HT1080 (cell line): ENCODE measurements around the gene CTH. TPM values are rescaled to one million over a fixed set of nuclear protein-coding genes. Genes with fewer than 3 reads are reported as not detected.
"Not testable (repeated sequence)": the region's sequence is repeated elsewhere in the genome, so short reads cannot be mapped to it uniquely, and the experiment has no call there.

Source experiments
- DNase-seq: peaks from one replicate; pipeline ENCODE4 v3.0.0-alpha.2; 2015; ENCODE audit warnings: low read depth
- total RNA-seq: library from RNA; depleted of rRNA; stranded (reverse); fragments of >200 nt; shearing (Covaris generic); gene quantifications from 2 replicates; pipeline ENCODE4 v1.2.3, GENCODE V29; 2014

The CTH gene
- total RNA-seq, 1 experiment from 2014 or later: 4.7 TPM

DNA sequence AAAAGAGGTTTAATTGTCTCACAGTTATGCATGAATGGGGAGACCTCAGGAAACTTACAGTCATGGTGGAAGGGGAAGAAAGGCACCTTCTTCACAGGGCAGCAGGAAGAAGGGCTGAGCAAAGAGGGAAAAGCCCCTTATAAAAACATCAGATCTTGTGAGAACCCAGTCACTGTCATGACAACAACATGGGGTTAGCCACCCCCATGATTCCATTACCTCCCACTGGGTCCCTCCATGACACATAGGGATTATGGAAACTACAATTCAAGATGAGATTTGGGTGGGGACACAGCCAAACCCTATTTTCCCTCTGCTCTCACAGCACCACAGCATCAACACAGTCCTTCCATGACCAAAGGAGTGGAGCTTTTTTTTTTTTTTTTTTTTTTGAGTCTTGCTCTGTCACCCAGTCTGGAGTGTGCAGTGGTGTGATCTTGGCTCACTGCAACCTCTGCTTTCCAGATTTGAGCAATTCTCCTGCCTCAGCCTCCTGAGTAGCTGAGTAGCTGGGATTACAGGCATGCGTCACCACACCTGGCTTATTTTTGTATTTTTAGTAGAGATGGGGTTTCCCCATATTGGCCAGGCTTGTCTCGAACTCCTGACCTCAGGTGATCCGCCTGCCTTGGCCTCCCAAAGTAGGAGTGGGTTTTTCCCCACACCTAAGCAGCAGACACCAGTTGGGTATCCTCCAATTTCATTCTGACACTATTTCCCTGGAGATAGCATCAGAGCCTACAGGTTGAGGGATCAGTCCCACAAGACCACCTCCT is 41.3 kb downstream of the CTH start:
- not testable (repeated sequence) for DNase-seq

DNA sequence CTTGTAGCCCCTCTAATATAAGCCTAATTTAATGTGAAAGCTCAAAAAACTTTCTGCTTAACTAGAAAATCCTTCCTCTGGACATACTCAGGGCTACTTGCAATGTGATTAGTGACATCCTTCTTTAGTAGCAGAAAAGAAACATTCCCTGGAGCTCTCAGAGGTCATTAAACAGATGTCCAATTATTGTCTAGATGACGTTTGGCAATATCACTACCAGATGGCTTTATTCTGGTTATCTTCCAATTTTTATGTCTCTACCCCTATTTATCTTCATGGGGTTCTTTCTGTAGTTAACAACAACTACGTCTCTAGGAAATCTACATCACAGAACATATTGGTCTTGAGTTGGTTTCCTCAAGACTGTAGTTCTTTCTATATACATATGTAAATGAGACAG is 44.2 kb downstream of the CTH start:
- DNase-seq: no peak

DNA sequence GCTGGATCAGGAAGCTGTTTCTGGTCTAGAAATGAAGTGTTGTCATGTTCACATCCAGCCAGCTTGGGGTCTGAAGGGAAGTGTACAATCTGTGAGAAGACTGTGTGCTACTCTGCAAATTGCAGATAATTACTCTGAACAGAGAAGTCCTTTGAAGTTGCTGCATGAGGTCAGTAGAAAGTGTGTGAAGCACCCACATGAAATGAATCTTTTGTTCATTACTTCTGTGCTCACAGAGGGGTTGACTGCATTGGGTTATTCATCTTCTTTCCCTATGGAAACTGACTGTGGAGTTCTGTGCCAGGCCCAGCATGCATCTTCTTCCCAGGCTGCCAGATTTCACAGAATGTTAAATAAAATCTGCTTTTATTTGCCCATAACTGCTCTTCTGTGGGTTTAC is 47.1 kb downstream of the CTH start:
- no peak for DNase-seq

DNA sequence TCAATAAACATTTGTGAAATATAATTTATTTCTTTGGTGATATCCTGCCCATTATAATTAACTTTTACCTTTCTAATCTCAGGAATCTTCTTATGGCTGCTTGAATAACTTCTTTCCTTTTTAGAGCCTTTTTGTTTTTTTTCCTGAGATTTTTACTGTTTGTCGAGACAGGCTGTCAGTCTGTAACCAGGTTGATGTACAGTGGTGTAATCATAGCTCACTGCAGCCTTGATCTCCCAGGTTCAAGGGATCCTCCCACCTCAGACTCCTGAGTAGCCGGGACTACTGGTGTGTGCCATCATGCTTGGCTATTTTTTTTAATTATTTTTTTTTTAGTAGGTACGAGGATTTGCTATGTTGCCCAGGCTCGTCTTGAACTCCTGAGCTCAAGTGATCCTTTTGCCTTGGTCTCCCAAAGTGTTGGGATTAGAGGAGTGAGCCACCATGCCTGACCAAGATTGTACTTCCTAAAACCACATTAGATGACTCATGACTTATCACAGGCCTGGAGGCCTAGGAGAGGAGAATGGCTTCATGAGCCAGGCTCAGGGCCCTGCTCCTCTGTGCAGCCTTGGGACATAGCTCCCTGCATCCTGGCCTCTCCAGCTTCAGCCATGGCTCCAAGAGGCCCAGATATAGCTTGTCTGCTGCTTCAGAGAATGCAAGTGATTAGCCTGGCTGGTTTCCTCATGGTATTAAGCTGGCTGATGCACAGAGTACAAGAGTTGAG is 48.6 kb downstream of the CTH start:
- peak; percentile 80 for DNase-seq

DNA sequence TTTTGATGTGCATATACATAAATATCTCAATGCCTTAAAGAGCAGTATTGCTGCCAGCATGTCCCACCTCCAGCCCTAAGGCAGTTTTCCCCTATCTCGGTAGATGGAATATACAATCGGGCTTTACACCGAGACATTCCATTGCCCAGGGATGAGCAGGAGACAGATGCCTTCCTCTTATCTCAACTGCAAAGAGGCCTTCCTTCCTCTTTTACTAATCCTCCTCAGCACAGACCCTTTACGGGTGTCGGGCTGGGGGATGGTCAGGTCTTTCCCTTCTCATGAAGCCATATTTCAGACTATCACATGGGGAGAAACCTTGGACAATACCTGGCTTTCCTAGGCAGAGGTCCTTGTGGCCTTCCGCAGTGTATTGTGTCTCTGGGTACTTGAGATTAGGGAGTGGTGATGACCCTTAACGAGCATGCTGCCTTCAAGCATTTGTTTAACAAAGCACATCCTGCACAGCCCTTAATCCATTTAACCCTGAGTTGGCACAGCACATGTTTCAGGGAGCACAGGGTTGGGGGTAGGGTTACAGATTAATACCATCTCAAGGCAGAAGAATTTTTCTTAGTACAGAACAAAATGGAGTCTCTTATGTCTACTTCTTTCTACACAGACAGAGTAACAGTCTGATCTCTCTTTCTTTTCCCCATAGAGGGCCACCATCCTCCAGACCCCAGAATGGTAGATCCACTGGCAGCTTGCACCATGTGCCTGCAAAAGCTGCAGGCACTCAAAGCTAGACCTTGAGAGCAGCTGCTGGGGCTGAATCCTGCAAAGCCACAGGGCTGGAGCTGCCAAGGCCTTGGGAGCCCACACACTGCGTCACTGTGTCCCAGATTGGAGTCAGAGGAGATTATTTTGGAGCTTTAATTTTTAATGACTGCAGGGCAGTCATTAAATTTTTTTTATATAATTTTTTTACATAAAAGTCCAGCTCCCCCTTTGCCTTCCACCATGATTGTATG is 50.0 kb downstream of the CTH start:
- DNase-seq: not testable (repeated sequence)

DNA sequence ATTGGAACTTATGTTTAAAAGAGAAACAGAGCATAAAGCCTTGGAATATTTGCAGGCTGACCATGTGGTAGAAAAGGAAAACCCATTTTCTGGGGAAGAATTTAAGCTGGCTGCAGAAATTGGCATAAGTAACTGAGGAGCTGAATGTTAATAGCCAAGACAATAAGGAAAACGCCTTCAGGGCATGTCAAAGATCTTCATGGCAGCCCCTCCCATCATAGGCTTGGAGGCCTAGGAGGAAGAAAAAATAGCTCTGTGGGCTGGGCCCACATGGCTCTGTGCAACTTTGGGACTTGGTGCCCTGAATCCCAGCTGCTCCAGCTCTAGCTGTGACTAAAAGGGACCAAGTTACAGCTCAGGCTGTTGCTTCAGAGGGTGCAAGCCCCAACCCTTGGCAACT is 51.5 kb downstream of the CTH start:
- no peak for DNase-seq

DNA sequence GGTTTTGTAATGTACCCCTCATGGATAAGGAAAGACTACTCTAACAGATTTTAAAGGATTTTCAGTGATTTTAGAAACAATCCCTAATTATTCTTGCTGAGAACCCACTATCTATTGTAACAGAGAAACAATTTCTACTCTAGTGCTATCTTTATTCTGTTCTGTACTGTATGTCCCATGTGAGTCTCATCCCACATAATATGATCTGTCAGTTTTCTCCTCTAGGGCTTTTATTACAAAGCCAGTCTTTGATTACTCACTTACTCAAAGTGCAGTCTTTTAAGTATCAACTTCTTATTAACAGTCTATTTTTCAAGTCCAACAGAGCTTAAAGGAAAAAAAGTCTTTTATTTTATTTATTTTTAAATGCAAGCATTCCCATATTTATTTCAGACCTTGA is 54.8 kb downstream of the CTH start:
- DNase-seq: no peak

DNA sequence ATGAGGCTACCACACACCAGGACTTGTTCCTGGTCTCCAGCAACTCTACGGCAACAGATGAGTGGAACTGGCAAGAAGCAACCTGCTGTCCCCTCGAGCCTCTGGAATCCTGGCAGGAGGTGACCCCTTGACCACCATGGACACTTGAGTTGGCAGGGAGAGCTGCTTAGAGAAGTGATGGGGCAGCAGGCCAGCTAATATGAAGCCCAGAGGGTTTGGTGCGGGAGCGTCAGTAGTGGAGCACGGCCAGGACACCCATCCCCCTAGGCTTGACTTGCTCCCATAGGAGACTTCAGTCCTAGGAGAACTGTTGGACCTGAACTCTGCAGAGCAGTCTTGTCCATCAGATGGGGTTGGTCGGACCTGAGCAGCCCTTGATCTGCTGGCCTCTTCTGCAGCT is 56.5 kb downstream of the CTH start:
- DNase-seq: no peak

DNA sequence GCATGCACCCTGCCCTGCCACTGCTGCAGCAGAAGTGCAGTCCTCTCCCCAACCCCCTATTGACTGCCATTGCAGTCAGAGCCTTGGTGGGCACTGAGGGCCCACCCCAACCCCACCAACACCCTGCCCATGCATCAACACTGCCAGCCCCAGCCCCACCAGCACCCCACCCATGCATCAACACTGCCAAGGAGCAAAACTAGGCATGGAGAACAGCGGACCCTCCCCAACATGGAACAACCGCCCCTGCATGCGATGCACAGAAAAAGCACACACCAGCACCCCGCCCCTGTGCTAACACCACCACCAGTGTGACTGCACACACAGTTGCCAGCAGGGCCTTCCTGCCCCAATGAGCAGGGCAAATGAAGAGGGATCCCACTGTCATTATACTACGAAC is 57.1 kb downstream of the CTH start:
- no peak for DNase-seq

DNA sequence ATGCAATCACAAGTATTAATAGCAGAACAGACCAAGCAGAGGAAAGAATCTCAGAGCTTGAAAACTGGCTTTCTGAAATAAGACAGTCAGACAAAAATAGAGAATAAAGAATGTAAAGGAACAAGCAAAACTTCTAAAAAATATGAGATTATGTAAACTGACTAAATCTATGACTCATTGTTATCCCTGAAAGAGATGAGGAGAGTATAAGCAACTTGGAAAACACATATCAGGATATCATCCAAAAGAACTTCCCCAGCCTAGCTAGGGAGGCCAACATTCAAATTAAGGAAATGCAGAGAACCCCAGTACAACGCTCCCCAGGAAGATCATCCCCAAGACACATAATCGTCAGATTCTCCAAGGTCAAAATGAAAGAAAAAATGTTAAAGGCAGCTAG is 58.1 kb downstream of the CTH start:
- not testable (repeated sequence) for DNase-seq

DNA sequence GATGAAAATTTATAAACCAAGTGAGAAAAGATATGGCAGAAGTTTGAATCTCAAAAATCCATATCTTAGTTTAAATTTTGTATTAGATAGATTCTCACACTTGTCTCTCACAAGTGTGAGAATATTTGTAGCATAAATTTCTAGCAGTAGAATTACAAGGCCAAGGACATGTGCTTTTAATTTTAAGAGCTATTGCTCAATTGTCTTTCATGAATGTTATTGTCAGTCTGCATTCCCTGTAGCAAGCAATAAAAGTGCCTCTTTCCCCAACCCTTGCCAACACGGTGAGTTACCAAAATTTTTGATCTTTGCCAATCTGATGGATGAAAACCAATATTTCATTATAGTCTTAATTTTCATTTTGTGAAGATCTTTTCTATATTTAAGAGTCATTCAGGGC is 64.0 kb downstream of the CTH start:
- no peak for DNase-seq

DNA sequence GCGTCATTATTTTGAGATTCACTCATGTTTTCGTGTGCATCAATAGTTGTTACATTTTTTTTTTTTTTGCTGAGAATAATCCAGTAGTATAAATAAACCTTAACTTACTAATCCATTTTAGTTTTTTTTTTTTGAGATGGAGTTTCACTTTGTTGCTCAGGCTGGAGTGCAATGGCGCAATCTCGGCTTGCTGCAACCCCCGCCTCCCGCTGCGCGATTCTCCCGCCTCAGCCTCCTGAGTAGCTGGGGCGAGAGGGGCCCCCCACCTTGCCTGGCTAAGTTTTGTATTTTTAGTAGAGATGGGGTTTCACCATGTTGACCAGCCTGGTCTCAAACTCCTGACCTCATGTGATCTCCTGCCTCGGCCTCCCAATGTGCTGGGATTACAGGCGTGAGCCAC is 66.0 kb downstream of the CTH start:
- no peak for DNase-seq

DNA sequence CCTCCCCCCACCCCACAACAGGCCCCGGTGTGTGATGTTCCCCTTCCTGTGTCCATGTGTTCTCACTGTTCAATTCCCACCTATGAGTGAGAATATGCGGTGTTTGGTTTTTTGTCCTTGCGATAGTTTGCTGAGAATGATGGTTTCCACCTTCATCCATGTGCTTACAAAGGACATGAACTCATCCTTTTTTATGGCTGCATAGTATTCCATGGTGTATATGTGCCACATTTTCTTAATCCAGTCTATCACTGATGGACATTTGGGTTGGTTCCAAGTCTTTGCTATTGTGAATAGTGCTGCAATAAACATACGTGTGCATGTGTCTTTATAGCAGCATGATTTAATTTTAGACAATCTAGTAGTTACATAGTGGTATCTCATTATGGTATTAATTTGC is 66.8 kb downstream of the CTH start:
- not testable (repeated sequence) for DNase-seq

DNA sequence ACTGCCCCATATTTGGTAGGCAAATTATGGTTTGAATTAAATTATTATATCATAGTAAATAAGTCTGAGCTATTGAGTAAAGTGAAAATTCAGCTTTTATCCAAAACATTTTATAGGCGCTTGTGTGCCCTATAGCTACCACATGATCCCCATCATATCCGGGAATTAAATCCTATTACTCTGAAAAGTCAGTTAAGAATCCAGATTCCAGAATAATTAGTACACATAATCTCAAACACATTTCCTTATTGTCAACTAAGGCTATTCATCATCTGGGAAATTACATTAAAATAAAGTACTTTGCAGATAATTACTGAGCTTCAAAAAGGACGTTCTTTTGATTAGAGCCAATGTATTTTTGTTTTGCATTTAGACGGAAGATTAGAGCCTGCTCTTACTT is 72.3 kb downstream of the CTH start:
- no peak for DNase-seq

DNA sequence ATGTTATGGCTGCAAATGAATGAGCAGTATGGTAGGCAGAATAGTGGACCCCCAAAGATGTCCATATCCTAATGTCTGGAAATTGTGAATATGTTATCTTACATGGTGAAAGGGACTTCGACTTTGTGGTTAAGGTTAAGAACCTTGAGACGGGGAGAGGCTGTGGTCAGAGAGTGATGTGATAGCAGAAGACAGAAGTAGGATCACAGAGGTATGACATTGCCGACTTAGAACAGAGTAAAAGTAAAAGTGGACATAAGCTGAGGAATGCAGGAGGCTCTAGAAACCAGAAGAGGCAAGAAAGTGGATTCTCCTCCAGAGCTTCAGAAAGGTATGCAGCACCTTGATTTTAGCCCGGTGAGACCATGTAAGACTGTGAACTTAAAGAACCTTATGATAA is 74.6 kb downstream of the CTH start:
- no peak for DNase-seq

DNA sequence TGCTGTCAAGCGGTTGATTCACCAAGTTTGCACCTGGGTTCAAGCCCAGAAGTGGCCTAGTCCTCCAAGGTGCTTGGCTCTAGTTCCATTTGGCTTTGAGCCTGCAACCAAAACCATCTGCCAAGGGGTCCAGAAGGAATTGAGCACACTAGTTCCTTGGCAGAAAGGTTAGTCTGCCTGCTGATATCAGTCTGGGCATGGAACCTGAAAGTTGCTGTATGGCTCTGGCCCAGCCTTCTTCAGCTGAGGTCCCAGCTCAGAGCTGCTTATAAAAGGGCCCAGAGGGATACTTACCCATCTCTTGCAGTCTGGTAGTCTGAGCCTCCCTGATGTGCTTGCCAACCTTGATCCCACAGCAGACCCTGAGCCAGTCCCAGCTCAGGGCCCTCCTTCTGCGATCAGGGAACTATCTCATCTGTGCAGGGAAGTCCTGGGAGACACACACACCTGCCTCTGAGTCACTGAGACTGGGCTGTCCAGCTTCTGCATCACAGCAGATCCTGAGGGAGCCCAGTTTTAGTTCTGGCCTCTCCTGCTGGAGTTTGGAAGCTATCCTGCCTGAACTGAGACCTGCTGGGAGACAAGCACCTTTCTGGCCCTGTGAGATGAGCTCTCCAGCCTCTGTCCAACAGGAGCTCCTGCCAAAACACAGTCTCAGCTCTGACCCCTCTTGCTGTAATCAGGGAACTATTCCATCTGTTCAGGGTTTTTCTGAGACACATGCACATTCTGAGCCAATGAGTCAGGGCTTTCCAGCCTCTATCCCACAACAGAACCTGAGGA is 75.8 kb downstream of the CTH start:
- DNase-seq: peak; percentile 81

DNA sequence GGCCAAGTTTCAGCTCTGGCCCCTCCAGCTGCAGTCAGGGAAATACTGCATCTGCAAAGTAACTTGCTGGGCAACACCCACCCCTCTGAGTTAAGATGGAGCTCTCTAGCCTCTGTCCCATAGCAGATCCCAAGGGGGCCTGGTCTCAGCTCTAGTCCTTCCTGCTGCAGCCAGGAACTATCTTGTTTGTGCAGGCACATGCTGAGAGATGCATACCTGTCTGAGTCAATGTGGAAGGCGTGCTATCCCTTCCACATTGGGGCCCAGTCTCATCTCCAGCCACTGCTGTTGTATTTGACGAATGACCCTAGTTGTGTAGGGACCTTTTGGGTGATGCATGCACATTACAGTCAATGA is 76.4 kb downstream of the CTH start:
- no peak for DNase-seq

DNA sequence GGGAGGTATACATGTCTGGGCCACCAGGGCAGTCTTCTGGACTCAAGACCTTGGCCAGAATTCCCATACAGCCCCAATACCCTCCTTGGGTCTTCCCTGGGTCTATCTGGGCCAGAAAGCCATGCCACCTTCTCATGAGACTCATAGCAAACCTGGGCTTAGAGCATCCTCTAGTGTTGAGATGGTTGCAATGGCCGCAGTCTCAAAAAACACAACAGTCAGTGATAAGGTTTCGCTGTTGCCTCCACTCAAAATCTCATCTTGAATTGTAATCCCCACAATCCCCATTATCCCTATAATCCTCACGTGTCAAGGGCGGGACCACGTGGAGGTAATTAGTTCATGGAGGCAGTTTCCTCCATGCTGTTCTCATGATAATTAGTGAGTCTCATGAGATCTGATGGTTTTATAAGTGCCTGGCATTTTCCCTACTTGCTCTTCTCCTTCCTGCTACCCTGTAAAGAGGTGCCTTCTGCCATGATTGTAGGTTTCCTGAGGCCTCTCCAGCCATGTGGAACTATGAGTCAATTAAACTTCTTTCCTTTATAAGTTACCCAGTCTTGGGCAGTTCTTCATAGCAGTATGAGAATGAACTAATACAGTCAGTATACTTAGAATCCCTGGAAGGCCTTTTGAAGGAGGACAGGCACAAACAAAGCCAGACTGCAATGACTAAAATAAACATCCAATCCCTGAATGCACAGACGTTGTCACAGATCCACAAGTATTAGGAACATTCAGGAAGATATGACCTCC is 77.0 kb downstream of the CTH start:
- DNase-seq: peak; percentile 37
